ENCODE data around the gene SH3BP5L.

- TF ChIP-seq EP300 (IDR thresholded peaks at IDR 0.05) (no peak), CTCF (IDR thresholded peaks at IDR 0.05) (no peak)
Measured at GRCh38 chr1:248861616-248862015, 35.9 kb upstream of the SH3BP5L start.
